Peyer's patch (tissue), 4 donors: ENCODE results near the gene ZFR2. TPM values are rescaled to one million over a fixed set of nuclear protein-coding genes. Genes with fewer than 3 reads are reported as not detected.

Experiments used
- DNase-seq, 3 donors: peaks; one replicate each; pipeline ENCODE4 v3.0.0-alpha.2; 2017 to 2019
- H3K27ac ChIP-seq, 4 donors: fragments of 200-600 bp; sonication (generic); one replicate each; pipeline ENCODE4 v1.5.1; 2016 to 2019
- H3K27me3 ChIP-seq, 2 donors: fragments of 200-600 bp; sonication (generic); one replicate each; pipeline ENCODE4 v1.5.1; 2019
- H3K36me3 ChIP-seq, 3 donors: fragments of 200-600 bp; sonication (generic); one replicate each; pipeline ENCODE4 v1.5.1; 2016 to 2019
- H3K4me1 ChIP-seq, 4 donors: fragments of 200-600 bp; sonication (generic); one replicate each; pipeline ENCODE4 v1.5.1; 2016 to 2019
- H3K4me3 ChIP-seq, 4 donors: fragments of 200-600 bp; sonication (generic); 1 replicate in 3 of 4; 2 replicates in 1 of 4; pipeline ENCODE4 v1.5.1; 2016 to 2019; ENCODE audit warnings: mild to moderate bottlenecking in 1 of 4
- H3K9me3 ChIP-seq, 4 donors: fragments of 200-600 bp; sonication (generic); one replicate each; pipeline ENCODE4 v1.5.1; 2016 to 2019; ENCODE audit warnings: mild to moderate bottlenecking in 1 of 4
- CTCF ChIP-seq, 6 experiments: fragments of 450-650 bp in 4 of 6; fragments of 200-600 bp in 2 of 6; sonication (generic) in 1 of 6; IDR thresholded peaks; one replicate each; pipeline ENCODE4 v1.5.1; 2017 to 2019; ENCODE audit warnings: antibody characterized with exemption in 6 of 6, mild to moderate bottlenecking in 3 of 6, moderate library complexity in 1 of 6
- POLR2A ChIP-seq, 2 donors: fragments of 450-650 bp; IDR thresholded peaks; one replicate each; pipeline ENCODE4 v1.5.1; 2017; ENCODE audit warnings: antibody characterized with exemption in 2 of 2, mild to moderate bottlenecking in 2 of 2, moderate library complexity in 2 of 2
- total RNA-seq, 4 donors: library from RNA; depleted of rRNA; stranded (reverse); fragments of >200 nt; gene quantifications; one replicate each; pipeline ENCODE4 v1.1.0, GENCODE V29; 2016

ZFR2 gene
- total RNA-seq, 4 donors from 2014 or later = not detected

GRCh38 chr19:3800996-3801395, 67.8 kb downstream of the ZFR2 start:
- Histone ChIP-seq H3K9me3 (no peaks in the 10 kb centered on the region), H3K4me3 (peak overlapping the region in 3 of 4 donors; percentile 13 to 40 (median 31)), H3K27ac (no peak overlapping the region), H3K4me1 (peaks cover 0 to 14% (median 9%) of the 10 kb centered on the region in 4 donors), H3K36me3 (no peaks in the 10 kb centered on the region), H3K27me3 (peaks cover 0 to 10% of the 10 kb centered on the region in 2 donors)
- DNase-seq = no peak
- TF ChIP-seq CTCF (IDR thresholded peaks at IDR 0.05) (no peak), POLR2A (IDR thresholded peaks at IDR 0.05) (no peak)

GRCh38 chr19:3798137-3798536, 70.7 kb downstream of the ZFR2 start:
- H3K27ac ChIP-seq = no peak overlapping the region
- DNase-seq = no peak
- H3K9me3 ChIP-seq = no peaks in the 10 kb centered on the region
- H3K4me1 ChIP-seq = peaks cover 0 to 14% (median 9%) of the 10 kb centered on the region in 4 donors
- H3K36me3 ChIP-seq = no peaks in the 10 kb centered on the region
- TF ChIP-seq POLR2A (IDR thresholded peaks at IDR 0.05) (no peak), CTCF (IDR thresholded peaks at IDR 0.05) (no peak)
- H3K27me3 ChIP-seq = peaks cover 0 to 10% of the 10 kb centered on the region in 2 donors
- no peak overlapping the region for H3K4me3 ChIP-seq

- TF ChIP-seq CTCF (IDR thresholded peaks at IDR 0.05) (no peak), POLR2A (IDR thresholded peaks at IDR 0.05) (no peak)
- peaks cover 0 to 7% (median 3%) of the 10 kb centered on the region in 4 donors for H3K4me1 ChIP-seq
- no peak overlapping the region for H3K4me3 ChIP-seq
- no peaks in the 10 kb centered on the region for H3K36me3 ChIP-seq
- peaks cover 0 to 4% of the 10 kb centered on the region in 2 donors for H3K27me3 ChIP-seq
- no peak for DNase-seq
- H3K27ac ChIP-seq = no peak overlapping the region
- H3K9me3 ChIP-seq = no peaks in the 10 kb centered on the region
Measured at GRCh38 chr19:3796358-3796757, 72.5 kb downstream of the ZFR2 start.

DNA sequence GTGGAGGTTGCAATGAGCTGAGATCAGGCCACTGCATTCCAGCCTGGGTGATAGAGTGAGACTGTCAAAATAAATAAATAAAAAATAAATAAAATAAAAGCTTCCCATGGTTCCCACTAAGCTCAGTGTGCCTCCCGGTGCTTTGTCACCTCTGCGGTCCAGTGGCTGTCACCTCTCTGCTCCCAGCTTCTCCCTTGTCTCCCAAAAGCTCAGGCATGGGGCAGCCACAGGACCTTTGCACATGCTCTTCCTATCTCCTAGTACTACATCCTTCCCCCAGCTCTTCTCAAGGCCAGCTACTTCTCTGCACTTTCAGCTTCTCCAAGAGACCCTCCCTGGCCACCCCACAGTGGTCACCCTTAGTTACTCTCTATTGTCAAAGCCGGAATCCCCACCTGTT, 75.0 kb downstream of the ZFR2 start:
- TF ChIP-seq POLR2A (IDR thresholded peaks at IDR 0.05) (no peak), CTCF (IDR thresholded peaks at IDR 0.05) (no peak)
- Histone ChIP-seq H3K4me3 (no peak overlapping the region), H3K36me3 (no peaks in the 10 kb centered on the region), H3K27ac (no peak overlapping the region), H3K9me3 (no peaks in the 10 kb centered on the region), H3K4me1 (no peaks in the 10 kb centered on the region), H3K27me3 (no peaks in the 10 kb centered on the region)
- DNase-seq = no peak

DNA sequence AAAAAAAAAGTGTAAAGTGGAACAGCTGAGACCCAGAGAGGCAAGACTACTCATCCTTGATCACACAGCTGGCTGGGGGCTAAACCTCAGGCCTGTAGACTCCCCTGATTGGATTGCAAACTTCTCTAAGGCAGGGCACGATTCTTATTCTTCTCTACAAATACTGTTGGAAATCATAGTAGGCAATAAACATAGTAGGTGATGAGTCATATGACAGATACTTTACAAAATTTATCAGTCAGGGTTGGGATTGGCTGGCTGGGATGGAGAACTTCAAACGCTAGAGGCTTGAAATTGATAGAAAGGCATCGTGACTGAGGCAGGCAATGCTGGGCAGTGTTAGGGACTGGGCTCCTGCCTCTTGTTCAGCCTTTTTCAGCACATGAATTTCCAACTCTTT, 76.7 kb downstream of the ZFR2 start:
- Histone ChIP-seq H3K27me3 (no peaks in the 10 kb centered on the region), H3K4me3 (no peak overlapping the region), H3K27ac (no peak overlapping the region), H3K36me3 (no peaks in the 10 kb centered on the region), H3K4me1 (no peaks in the 10 kb centered on the region), H3K9me3 (no peaks in the 10 kb centered on the region)
- TF ChIP-seq POLR2A (IDR thresholded peaks at IDR 0.05) (no peak), CTCF (IDR thresholded peaks at IDR 0.05) (no peak)
- no peak for DNase-seq

- peaks cover 0 to 1% (median 0%) of the 10 kb centered on the region in 4 donors for H3K4me1 ChIP-seq
- no peaks in the 10 kb centered on the region for H3K9me3 ChIP-seq
- no peaks in the 10 kb centered on the region for H3K27me3 ChIP-seq
Measured at GRCh38 chr19:3790941-3791340, 77.9 kb downstream of the ZFR2 start.

More at GRCh38 chr19:3790941-3791340, 77.9 kb downstream of the ZFR2 start:
- no peak overlapping the region for H3K27ac ChIP-seq
- no peaks in the 10 kb centered on the region for H3K36me3 ChIP-seq
- TF ChIP-seq CTCF (IDR thresholded peaks at IDR 0.05) = no peak
- TF ChIP-seq POLR2A (IDR thresholded peaks at IDR 0.05) = no peak
- no peak for DNase-seq
- no peak overlapping the region for H3K4me3 ChIP-seq
